Activated B cell treated with CpG ODN at 0.5 μM for 24 hours (primary cell): Measurements from ENCODE around the gene ZNF319. TPM values are rescaled to one million over a fixed set of nuclear protein-coding genes. Genes with fewer than 3 reads are reported as not detected.

ENCODE experiments used
- ATAC-seq: fragments of 200-7000 bp; cut with Tn5 transposase; one replicate; pipeline ENCODE4 v1.10.0; 2021; ENCODE audit warnings: low read depth, mild to moderate bottlenecking, moderate library complexity
- CTCF ChIA-PET: fragments of 350-600 bp; sonication (Branson Sonifier 250); formaldehyde crosslinking; loops from one replicate; lab custom pipeline; 2021; ENCODE audit warnings: antibody characterized with exemption; lab: Charles Lee
- POLR2A ChIA-PET: fragments of 350-600 bp; sonication (Branson Sonifier 250); formaldehyde crosslinking; loops from one replicate; lab custom pipeline; 2021; ENCODE audit warnings: antibody characterized with exemption; lab: Charles Lee
- DNase-seq: peaks from one replicate; pipeline ENCODE4 v3.0.0; 2022
- H3K27ac Mint-ChIP-seq: one replicate; pipeline ENCODE4 v1.8.0; 2020; ENCODE audit warnings: mixed read lengths
- H3K27me3 Mint-ChIP-seq: one replicate; pipeline ENCODE4 v1.8.0; 2021; ENCODE audit warnings: mixed read lengths
- H3K36me3 Mint-ChIP-seq: one replicate; pipeline ENCODE4 v1.8.0; 2021; ENCODE audit warnings: low read depth, mixed read lengths
- H3K4me1 Mint-ChIP-seq: one replicate; pipeline ENCODE4 v1.8.0; 2021; ENCODE audit warnings: mixed read lengths
- H3K4me3 Mint-ChIP-seq: one replicate; pipeline ENCODE4 v1.8.0; 2020; ENCODE audit warnings: mild to moderate bottlenecking, mixed read lengths
- H3K9me3 Mint-ChIP-seq: one replicate; pipeline ENCODE4 v1.8.0; 2020; ENCODE audit warnings: mixed read lengths
- CTCF ChIP-seq: fragments of 200-600 bp; IDR thresholded peaks from one replicate; pipeline ENCODE4 v1.8.0; 2022; ENCODE audit warnings: antibody characterized with exemption, mild to moderate bottlenecking
- intact Hi-C: fragments of 100-400 bp; cut with micrococcal nuclease; formaldehyde crosslinking; loops from one replicate; pipeline ENCODE4 v1.15.1; 2024
- total RNA-seq: library from RNA; stranded (reverse); gene quantifications from 2 replicates; pipeline ENCODE4 v1.2.3, GENCODE V29; 2022

Gene ZNF319
- total RNA-seq, 1 donor from 2014 or later = 10.6 TPM

DNA sequence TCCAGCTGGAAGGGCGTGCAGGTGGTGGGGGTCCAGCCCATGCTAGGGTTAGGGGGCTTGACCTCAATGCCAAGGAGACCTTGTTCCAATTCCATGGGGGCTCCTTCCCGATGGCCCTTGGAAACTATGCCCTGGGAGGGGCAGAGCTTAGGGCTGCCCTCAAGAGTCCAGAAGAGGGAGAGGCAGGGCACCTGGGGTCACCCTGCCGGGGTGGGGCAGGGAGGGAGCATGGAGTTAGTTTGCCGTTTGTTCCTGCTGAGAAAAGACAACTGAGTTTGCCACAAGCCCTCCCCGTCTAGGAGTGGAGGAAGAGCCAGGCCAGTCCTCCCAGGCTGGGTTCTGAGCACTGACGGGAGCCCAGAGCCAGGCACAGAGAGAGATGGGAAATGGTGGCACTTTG, 46.5 kb upstream of the ZNF319 start:
- intact Hi-C loops = no loop called here
- Mint-ChIP-seq H3K4me3 (no peak overlapping the region), H3K36me3 (no peaks in the 10 kb centered on the region), H3K4me1 (no peaks in the 10 kb centered on the region), H3K27ac (no peak overlapping the region), H3K9me3 (no peaks in the 10 kb centered on the region), H3K27me3 (peaks cover 3% of the 10 kb centered on the region)
- no peak for ATAC-seq
- POLR2A ChIA-PET = no interaction called here
- TF ChIP-seq CTCF = no peak
- CTCF ChIA-PET = no interaction called here
- DNase-seq = no peak

DNA sequence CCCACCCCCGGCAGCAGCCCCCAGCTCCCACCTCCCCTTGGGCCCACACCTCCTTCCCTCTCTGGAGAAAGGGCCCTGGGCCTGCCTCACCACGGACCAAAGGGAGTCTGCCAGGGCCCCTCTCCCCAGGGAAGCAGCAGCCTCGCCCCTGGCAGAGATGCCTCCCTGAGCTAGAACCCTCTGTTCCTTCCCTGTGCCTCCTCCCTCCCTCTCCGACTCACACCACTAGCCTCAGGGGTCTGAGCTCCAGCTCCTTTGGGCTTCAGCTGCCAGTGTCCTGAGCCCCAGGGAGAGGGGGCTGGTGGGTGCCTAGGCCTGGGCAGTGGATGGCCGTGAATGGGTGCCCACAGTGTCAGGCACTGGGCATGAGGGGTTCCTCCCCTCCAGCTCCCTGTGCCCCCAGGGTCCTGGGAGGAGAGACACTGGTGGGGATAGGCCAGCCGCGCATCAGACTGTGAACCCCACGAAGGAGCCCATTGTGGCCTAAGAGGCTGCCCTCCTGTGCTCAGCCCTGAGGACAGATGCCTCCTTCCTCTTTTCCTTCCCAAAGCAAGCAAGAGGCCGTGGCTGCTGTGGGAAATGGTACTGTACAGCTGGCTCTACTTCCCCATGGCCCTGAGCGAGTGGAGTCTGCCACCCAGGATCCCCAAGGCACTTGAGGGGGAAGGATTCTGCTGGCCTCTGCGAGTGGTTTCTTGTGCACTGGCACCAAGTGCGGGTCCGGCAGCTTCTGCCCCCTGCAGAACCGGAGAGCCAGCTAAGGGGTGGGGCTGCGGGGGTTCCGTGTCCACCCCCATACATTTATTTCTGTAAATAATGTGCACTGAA, 45.8 kb upstream of the ZNF319 start:
- ChIA-PET POLR2A (no interaction called here), CTCF (interaction anchor here (0.5 kb wide), 1 partner anchor 184 kb away, joined by 3 read pairs; no protein-coding TSS in a partner anchor)
- Mint-ChIP-seq H3K4me3 (no peak overlapping the region), H3K36me3 (no peaks in the 10 kb centered on the region), H3K9me3 (no peaks in the 10 kb centered on the region), H3K4me1 (no peaks in the 10 kb centered on the region), H3K27me3 (peaks cover 3% of the 10 kb centered on the region), H3K27ac (no peak overlapping the region)
- ATAC-seq (no peak), DNase-seq (no peak)
- intact Hi-C loops = no loop called here
- TF ChIP-seq CTCF = no peak

GRCh38 chr16:58045096-58045495, 44.6 kb upstream of the ZNF319 start:
- Mint-ChIP-seq H3K36me3 (no peaks in the 10 kb centered on the region), H3K27me3 (peaks cover 3% of the 10 kb centered on the region), H3K9me3 (no peaks in the 10 kb centered on the region), H3K4me1 (no peaks in the 10 kb centered on the region), H3K4me3 (no peak overlapping the region), H3K27ac (no peak overlapping the region)
- DNase-seq = no peak
- ChIA-PET CTCF (no interaction called here), POLR2A (no interaction called here)
- TF ChIP-seq CTCF = no peak
- no peak for ATAC-seq
- intact Hi-C loops = no loop called here

GRCh38 chr16:58044266-58045019, 44.0 kb upstream of the ZNF319 start:
- Mint-ChIP-seq H3K27ac (no peak overlapping the region), H3K4me3 (no peak overlapping the region)

More at GRCh38 chr16:58044266-58045019, 44.0 kb upstream of the ZNF319 start:
- H3K9me3 Mint-ChIP-seq = no peaks in the 10 kb centered on the region
- DNase-seq = no peak
- peaks cover 2% of the 10 kb centered on the region for H3K27me3 Mint-ChIP-seq
- H3K36me3 Mint-ChIP-seq = no peaks in the 10 kb centered on the region
- ATAC-seq = no peak
- POLR2A ChIA-PET = no interaction called here
- CTCF ChIA-PET = no interaction called here
- no peaks in the 10 kb centered on the region for H3K4me1 Mint-ChIP-seq
- TF ChIP-seq CTCF = no peak
- intact Hi-C loops = no loop called here
